Gastrocnemius medialis (tissue), 4 donors: ENCODE measurements around the gene ATE1.

Source experiments
- CTCF ChIP-seq, 5 experiments: fragments of 450-650 bp in 3 of 5; fragments of 200-600 bp in 2 of 5; sonication (generic) in 2 of 5; IDR thresholded peaks in 4 of 5; conservative IDR thresholded peaks in 1 of 5; 1 replicate in 4 of 5; 2 replicates in 1 of 5; pipeline ENCODE4 v1.5.1; 2016 to 2019; ENCODE audit warnings: antibody characterized with exemption in 5 of 5, mild to moderate bottlenecking in 3 of 5, moderate library complexity in 3 of 5
- POLR2A ChIP-seq, 2 donors: fragments of 450-650 bp; IDR thresholded peaks; one replicate each; pipeline ENCODE4 v1.6.1; 2017; ENCODE audit warnings: antibody characterized with exemption in 2 of 2, mild to moderate bottlenecking in 2 of 2, moderate library complexity in 2 of 2

GRCh38 chr10:121845044-121845784, 82.6 kb downstream of the ATE1 start:
- no peak for TF ChIP-seq CTCF (IDR thresholded peaks at IDR 0.05 in 4 of 5, conservative IDR thresholded peaks at IDR 0.05 in 1 of 5)
- TF ChIP-seq POLR2A (IDR thresholded peaks at IDR 0.05): no peak
